HG03558 (cell line): ENCODE measurements around the gene ULK4.
"Not testable (repeated sequence)": the region's sequence is repeated elsewhere in the genome, so short reads cannot be mapped to it uniquely, and the experiment has no call there.

Experiments used
- ATAC-seq: cut with Tn5 transposase; IDR thresholded peaks from one replicate; pipeline ENCODE4 v1.9.1; 2021; ENCODE audit warnings: moderate number of reproducible peaks; ENCODE audit not compliant: unreplicated experiment; ENCODE audit errors: extremely low read depth

The ULK4 gene

DNA sequence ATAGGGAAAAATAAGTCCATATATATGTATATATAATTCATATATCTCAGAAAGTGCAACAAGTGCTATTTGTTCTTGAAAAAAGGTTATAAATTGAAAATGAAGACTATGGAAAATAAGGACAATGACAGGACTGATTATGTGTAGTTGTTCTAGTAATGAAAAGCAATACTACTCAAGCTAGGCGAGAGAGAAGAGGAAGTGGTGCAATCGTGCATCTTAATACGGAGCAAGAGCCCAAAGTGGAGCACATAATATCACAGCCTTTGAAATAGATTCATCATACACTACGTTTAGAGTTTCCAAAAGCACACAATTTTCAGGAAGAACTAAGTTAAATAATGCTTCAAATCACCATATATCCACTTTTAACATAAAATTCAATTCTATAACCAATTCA is 87.9 kb downstream of the ULK4 start:
- ATAC-seq, result no peak

DNA sequence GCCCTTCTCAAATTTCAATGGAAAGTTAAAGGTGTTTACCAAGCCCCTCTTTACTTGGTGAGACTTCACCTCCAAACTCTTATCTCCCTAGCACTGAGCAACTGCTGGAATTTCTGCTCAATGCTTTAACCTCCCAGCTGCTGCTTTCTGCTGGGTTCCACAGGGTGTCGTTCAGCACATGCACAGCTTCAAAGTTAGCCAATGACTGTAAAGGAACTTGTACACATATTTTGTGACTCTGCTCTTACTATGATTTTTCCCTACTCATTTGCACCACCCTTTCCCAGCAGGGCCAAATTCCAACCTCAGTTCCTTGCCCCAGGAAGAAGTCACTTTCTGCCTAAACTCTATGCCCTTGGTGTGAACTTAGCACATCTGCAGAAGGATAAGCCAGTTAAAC is 89.7 kb downstream of the ULK4 start:
- no peak for ATAC-seq

DNA sequence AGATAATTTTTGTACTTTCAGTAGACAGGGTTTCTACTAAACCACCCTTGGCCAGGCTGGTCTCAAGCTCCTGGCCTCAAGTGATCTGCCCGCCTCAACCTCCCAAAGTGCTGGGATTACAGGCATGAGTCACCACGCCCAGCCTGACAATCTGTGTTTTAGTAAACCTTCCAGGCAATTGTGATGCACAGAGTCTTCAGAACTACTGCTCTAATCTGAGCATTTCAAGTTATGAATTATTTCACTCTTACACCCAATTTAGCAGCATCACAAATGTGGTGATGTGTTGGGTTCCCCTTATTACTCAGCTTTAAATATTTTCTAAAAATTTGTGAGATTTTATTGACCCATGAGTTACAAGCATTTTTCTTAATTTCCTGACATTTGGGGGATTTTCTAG is 94.4 kb downstream of the ULK4 start:
- no peak for ATAC-seq

DNA sequence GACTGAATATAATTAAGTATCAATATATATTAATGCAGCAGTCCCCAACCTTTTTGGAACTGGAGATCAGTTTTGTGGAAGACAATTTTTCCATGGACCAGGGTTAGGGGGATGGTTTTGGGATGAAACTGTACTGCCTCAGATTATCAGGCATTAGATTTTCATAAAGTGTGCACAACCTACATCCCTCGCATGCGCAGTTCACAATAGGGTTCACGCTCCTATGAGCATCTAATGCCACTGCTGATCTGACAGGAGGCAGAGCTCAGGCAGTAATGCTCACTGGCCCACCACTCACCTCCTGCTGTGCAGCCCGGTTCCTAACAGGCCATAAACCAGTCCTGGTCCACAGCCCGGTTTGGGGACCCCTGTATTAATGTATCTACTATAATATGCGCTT is 95.6 kb downstream of the ULK4 start:
- no peak for ATAC-seq

DNA sequence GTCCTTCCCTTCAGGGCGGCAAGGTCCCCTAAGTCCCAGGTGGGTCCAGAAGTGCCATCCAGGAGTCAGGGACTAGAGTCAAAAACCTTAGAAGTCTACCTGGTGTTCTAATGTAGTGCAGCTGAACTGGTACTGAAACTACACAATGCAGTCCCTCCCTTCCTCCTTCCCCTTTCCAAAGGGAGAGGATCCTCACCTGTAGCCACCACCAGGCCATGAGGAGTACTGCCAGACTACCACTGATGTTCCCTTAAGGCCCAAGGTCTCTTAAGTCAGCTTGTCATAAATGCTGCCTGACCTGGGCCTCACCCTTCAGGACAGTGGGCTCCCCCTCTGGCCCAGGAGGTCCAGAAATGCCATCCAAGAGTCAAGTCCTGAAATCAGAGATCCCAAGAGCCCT is 98.9 kb downstream of the ULK4 start:
- ATAC-seq, result no peak

DNA sequence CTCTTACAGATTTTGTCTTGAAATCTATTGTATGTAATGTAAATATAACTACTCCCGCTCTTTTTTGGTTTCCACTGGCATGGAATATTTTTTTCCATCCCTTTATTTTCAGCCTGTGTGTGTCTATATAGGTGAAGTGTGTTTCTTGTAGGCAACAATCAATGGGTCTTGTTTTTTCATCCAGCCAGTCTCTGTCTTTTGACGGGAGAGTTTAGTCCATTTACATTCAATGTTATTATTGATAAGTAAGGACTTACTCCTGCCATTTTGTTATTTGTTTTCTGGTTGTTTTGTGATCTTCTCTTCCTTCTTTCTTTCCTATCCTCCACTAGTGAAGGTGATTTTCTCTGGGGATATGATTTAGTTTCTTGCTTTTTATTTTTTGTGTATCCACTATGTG is 101.4 kb downstream of the ULK4 start:
- ATAC-seq, result not testable (repeated sequence)

DNA sequence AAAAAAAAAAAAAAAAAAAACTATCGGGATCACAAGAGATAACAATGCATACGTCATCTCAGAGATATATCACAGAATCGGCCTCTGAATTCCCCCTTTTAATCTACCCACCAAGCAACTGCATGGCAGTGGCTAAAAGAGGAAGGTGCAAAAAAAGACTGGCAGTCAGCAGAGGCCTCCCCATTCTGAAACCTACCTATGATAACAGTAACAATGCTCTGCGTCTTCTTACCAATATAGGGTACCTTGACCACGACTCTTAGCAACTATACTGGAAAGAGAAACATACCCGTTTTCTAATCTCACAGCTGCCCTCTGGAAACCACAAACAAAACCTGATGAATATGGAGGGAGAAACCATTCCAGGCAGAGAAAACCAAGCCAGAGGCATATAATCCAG is 106.9 kb downstream of the ULK4 start:
- no peak for ATAC-seq

DNA sequence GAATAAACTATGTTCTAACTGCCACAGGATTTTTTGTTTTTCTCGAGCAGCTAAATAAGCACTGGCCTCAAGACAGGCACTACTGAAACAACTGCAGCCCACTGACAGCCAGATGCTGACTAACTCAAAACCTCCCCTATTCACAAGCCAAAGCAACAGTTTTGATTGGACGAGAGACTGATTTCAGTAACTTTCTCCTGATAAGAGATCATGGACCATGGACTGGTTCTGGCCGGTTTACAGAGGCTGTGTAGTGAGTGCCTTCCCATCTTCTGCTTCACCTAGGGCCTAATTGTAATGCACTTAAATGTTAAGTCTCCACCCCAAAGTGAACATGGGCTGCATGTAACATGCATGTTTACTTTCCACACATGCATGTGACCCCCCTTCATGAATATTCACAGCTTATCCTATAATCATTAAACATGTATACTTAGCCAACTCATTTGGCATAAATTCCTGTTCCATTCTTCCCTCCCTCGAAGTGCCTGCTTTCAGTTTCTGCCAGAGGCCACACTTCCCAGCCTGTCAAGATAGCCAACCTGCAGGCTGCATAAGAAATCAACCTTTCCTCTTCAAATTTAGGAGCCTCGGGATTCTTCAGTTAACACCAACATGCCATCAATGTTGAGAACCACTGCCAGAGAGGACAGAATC is 108.2 kb downstream of the ULK4 start:
- ATAC-seq, result no peak

DNA sequence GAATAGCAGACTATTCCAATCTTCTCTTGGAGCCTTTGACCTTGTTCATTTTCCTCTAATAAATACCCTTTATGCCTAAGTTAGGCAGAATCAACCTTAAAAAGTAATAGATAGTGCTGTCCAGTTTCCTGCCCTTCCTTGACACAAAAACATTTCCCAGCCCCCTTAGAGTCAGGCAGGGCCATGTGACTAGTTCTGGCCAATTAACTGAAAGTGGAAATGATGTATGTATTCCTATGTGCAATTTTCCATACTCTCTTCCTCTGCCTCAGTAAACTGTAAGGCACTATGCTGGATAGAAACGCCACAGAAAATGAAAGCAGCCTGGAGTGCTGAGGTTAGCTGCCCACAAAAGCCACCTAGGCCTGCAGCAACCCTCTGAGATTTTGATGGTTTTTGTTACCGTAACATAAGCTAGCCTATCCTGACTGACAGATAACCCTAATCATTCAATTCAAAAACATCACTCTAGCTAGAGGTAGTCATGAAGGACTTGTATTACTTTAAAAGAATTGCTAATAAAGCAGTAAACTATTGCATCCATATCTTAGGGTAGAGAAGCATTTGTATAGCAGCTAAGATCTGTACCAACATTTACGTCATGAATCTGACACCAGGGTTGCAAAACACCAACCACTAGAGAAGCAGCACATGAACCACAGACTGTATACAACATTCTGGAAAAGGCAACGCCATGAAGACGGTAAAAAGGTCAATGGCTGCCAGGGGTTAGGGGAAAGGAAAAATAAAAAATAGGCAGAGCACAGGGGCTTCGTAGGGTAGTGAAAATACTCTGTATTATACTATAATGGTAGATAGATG is 112.9 kb downstream of the ULK4 start:
- ATAC-seq, result no peak

DNA sequence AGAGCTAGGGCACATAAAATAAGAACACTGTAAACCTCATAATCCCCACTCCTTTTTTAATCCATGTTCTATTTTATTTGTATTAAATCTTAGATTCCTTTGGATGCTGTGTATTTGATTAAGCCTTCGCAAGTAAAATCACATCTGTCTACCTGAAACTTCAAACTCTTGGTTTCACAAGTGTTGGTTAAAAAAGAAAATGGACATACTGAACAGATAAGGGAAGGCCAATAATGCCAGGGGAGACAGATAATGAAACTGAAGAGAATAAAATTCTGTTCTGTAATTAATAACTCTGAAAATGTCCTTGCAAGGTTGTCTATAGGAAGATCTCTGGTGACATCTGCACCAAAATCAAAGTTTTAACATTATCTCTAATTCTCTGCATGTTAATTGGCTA is 114.2 kb downstream of the ULK4 start:
- no peak for ATAC-seq

DNA sequence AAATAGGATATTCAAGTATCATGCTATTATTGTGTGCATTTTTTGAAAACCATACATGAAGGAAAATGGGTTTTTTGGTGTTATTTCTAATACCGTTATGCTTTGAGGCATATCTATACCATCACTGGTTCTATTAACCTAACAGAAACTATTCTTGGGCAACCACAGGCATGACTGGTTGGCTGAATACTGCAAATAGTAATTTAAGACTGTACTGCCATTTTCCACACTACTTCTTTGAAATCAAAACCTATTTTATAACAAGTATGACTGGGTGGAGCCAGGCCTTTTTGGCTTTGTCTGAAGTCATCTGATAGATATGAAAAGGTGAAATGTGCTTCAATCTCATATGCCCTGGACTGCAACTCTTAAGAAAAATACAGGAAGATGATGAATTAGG is 115.1 kb downstream of the ULK4 start:
- ATAC-seq, result no peak

DNA sequence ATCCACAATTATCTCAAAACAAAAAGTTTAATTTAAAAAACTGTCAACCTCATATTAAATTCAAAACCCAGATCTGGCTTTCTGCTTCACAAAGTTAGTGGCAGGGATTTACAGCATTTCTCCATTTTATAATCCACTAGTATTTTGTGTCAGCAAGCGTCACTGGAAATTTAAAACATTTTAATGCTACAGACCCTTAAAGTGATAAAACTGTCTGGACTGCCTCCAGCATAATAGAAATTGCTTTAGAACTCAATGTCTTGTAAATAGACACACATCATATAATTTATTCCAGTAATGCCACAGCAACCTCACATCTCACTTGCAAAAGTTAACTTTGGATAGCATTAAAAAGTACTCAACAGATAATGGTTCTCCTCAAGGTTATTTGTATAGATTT is 116.1 kb downstream of the ULK4 start:
- no peak for ATAC-seq

DNA sequence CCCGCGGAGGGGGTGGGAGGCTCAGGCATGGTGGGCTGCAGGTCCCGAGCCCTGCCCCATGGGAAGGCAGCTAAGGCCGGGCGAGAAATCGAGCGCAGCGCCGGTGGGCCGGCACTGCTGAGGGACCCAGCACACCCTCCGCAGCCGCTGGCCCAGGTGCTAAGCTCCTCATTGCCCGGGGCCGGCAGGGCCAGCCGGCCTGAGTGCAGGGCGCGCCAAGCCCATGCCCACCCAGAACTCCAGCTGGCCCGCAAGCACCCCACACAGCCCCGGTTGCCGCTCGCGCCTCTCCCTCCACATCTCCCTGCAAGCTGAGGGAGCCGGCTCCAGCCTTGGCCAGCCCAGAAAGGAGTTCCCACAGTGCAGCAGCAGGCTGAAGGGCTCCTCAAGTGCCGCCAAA is 117.6 kb downstream of the ULK4 start:
- ATAC-seq, result not testable (repeated sequence)

DNA sequence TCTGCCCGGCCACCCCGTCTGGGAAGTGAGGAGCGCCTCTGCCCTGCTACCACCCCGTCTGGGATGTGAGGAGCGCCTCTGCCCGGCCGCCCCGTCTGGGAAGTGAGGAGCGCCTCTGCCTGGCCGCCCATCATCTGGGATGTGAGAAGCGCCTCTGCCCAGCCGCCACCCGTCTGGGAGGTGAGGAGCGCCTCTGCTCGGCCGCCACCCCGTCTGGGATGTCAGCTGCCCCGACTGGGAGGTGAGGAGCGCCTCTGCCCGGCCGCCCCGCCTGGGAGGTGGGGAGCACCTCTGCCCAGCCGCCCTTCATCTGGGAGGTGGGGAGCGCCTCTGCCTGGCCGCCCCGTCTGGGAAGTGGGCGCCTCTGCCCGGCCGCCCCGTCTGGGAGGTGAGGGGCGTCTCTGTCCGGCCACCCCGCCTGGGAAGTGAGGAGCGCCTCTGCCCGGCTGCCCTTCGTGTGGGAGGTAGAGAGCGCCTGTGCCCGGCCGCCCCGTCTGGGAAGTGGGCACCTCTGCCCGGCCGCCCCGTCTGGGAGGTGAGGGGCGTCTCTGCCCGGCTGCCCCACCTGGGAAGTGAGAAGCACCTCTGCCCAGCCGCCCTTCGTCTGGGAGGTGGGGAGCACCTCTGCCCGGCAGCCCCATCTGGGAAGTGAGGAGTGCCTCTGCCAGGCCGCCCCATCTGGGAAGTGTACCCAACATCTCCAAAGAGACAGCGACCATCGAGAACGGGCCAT is 120.8 kb downstream of the ULK4 start:
- not testable (repeated sequence) for ATAC-seq

DNA sequence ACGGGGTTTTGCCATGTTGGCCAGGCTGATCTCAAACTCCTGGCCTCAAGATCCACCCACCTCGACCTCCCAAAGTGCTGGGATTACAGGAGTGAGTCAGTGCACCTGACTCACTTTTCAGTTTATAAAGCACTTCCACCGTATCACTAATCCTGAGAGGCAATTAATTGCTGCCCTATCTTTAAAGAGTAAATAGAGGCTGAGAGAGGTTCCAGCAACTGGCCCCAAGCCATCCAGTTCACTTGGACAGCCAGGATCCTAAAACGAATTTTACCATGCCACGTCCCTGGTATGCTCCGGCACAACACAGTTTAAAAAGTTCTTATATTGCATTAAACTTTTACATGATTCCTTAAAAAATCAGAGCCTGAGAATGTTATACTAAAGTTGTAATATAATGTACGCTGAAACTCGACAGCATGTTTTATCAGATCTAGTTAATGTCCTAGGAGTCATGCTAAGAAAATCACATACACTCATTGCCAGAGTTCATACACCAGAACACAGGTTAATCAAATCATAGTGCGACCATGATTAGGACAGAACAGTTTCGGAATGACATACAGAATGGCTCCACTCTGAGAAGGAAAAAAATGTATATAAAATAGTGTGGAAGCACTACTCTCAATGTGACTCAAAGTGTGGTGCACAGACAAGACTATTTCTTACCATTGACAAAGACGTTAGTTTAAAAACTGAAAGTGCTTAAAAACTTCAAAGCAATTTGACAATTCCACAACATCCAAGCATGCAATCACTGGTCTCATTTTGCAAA is 125.4 kb downstream of the ULK4 start:
- ATAC-seq, result peak; percentile 73

DNA sequence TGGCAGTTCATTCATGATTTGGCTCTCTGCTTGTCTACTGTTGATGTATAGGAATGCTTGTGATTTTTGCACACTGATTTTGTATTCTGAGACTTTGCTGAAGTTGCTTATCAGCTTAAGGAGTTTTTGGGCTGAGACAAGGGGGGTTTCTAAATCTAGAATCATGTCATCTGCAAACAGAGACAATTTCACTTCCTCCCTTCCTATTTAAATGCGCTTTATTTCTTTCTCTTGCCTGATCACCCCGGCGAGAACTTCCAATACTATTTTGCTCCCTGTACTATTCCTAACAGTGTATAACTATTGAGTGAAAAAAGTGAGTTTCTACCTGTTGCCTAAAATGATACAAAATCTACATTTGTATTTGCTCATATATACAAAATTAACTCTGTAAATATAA is 128.3 kb downstream of the ULK4 start:
- no peak for ATAC-seq

DNA sequence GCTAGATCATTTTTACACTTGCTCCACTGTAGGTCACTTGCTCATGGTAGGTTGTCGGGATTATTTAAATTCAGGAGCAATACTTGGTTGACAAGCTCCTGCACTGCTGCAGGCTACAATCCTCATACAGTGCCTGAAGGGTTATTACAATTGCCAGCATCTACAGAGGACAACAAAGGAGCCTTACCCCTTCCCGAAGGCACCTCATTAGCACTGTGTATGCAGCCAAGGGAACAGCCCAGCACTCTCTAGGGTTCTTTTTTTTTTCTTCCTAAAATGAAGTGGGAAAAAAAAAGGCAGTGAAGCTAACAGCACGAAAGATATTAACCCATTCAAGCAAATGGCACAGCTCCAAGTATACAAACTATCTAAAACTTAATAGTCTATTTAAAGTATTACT is 142.7 kb downstream of the ULK4 start:
- ATAC-seq, result no peak

DNA sequence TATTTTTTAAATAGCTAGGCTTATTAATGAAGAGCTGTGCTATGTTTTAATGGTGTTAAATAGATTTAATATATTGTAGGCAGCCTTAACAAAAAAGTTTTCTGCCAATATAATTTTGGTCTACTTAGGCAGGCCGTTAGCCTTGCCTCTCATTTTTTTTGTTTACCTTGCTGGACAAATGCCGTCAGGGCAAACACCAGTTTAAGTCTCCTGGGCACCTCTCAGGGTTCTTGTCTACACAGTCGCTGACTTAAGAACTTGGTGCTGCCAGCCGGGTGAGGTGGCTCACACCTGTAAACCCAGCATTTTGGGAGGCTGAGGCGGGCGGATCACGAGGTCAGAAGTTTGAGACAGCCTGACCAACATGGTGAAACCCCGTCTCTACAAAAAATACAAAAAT is 153.3 kb downstream of the ULK4 start:
- ATAC-seq, result no peak

DNA sequence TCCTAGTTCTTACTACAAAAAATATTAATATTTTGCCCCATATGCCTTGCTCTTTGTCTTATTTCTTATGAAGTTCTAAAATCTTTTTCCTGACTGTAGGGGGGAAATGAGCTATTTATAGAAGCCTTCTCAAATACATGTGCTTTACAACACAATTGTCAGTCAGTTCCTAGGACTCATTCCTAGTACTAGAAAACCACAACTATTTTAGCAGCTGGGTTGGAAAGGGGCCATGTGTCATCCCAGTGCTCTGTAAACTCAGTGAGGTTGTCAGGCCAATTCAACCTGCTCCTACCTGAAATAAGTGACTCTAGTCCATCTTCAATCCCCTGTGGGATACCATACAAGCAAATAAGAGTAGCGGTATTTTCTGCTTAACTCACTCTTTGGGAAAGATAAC is 153.8 kb downstream of the ULK4 start:
- no peak for ATAC-seq

DNA sequence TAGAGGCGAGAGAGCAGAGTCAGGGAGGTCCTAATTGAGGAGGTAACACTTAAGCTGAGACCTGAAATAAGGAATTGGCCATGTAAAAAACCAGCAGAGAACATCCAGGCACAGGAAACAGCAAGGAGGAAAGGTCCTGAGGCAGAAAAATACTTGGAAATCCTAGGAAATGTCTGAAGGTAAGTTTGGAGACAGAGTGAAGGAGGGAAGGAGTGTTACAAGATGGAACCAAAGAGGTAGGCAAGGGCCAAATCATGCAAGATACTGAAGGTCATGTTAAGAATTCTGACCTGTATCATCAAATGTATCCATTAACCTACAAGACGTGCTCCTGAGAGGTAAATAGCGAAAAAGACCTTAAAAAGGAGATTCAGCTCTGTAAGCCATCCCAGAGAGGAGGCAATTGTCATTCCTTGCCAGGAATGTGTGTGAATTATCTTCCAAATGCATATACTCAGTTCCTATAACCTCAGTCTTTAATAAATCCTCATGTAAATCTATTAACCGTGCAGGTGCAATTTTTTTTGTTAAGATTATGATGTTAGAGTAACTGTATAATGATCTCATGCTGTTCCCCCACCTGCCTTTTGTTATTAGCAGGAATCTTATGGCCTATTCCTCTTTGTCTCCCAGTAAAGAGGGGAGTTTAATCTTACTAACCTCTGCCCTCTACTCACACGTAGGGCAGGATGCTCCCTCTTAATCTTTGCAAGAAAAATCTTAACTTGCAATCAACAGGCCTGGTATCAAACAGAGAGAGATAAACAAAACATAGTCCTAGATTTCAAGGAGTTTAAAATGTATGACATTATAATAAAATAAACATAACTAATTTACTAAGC is 166.9 kb downstream of the ULK4 start:
- ATAC-seq, result no peak
